ENCODE results near the gene KRTAP12-4. TPM values are rescaled to one million over a fixed set of nuclear protein-coding genes. Genes with fewer than 3 reads are reported as not detected.

The KRTAP12-4 gene, protein sequence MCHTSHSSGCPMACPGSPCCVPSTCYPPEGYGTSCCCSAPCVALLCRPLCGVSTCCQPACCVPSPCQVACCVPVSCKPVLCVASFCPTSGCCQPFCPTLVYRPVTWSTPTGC
- total RNA-seq = not detected
- not detected for polyA plus RNA-seq
- long read RNA-seq, donor 1 = 0 reads
- long read RNA-seq, donor 2 = 0 reads
- long read RNA-seq, donor 3 = 0 reads

DNA sequence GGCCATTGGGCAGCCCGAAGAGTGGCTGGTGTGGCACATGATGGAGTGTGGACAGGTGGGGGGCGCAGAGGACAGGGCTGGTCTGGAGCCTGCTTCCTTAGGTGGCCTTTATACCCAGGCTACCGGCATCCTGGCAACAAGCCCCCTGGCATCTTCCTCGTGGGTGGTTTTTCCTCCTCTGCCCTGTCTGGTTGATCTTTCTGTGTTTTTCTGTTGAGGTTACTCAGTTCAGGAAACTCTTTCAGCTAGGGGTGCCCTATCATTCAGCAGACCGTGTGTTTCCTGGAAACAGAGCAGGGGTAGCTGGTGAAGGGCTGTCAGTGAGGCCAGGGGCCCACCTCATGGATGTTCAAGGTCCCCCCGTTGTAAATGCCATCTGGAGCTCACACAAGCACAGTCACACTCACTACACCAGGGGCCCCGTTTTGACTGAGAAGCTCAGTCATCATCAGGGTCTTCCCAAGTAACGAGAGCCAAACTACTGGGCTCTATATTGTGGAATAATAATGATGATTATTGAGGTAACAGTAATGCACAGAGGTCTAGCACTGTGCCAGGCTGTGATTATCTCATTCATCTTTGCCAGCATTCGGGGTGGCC is at the start of gene KRTAP12-4:
TSS of gene KRTAP12-4 (minus strand) at position 84 of the 600 bp plus-strand sequence. CDS start at position 39, 45 bp downstream.
- Histone ChIP-seq H3K27me3 (no peaks in the 10 kb centered on the region), H3K27ac (no peak within 1 kb of the TSS), H3K36me3 (no peaks in the 10 kb centered on the region), H3K4me3 (no peak within 1 kb of the TSS), H3K4me1 (ENCODE audit: insufficient read depth) (no peaks in the 10 kb centered on the region), H3K9me3 (no peaks in the 10 kb centered on the region)
- TF ChIP-seq EP300 (IDR thresholded peaks at IDR 0.05) (no peak), POLR2A (IDR thresholded peaks at IDR 0.05) (no peak)
- TF ChIP-seq, protein P1, sequence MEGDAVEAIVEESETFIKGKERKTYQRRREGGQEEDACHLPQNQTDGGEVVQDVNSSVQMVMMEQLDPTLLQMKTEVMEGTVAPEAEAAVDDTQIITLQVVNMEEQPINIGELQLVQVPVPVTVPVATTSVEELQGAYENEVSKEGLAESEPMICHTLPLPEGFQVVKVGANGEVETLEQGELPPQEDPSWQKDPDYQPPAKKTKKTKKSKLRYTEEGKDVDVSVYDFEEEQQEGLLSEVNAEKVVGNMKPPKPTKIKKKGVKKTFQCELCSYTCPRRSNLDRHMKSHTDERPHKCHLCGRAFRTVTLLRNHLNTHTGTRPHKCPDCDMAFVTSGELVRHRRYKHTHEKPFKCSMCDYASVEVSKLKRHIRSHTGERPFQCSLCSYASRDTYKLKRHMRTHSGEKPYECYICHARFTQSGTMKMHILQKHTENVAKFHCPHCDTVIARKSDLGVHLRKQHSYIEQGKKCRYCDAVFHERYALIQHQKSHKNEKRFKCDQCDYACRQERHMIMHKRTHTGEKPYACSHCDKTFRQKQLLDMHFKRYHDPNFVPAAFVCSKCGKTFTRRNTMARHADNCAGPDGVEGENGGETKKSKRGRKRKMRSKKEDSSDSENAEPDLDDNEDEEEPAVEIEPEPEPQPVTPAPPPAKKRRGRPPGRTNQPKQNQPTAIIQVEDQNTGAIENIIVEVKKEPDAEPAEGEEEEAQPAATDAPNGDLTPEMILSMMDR (IDR thresholded peaks at IDR 0.05) = no peak
- intact Hi-C loops (cut with DNase I) = no loop called here
- 67 to 81% (median 80%) methylated on average over 9 of the region's 9 CpGs for WGBS, 3 donors
- DNase-seq = no peak

DNA sequence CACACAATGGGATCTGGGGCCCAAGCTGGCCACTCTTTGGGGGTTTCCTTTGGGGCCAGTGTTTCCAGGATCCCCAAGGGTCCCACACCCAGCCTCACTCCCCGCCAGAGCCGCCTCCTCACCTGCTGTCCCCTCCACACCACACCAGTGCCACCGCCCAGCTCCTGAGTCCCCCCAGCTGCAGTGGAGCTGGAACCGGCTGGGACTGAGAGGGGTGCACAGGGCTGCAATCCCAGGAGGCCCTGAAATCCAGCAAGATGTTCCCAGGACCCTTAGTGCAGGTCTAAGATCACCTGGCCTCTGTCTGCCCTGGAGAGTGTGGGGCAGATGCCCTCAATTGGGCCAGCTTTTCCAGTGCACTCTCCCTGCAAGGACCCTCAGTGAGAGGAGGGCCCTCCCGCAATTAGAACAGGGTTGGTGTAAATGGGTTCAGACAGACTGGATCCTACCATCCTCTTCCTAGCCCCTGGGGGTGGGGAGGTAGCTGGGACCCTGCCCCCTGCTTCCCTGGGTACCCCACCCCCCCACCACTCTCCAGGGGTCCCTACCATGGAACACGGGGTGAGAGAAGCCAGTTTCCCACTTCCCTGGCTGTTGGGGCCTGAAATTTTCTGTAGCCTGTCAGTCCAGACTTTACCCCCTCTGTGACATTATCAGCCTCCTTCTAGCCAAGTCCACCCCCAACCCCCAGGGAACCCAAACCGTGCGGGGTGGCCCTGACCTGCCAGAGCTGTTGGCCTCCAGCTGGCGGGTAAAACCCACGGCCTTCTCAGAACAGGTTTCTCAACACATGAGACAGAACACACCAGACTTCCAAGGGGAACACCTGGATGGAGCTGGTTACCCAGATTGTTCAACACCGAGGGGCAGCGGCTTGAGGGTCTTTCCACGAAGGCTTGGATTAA is 49.5 kb upstream of the KRTAP12-4 start:
- H3K9me3 ChIP-seq = peaks cover 0 to 5% of the 10 kb centered on the region in 2 donors
- H3K4me3 ChIP-seq = no peak overlapping the region
- no peak overlapping the region for H3K27ac ChIP-seq
- TF ChIP-seq EP300 (IDR thresholded peaks at IDR 0.05) = no peak
- TF ChIP-seq, protein P1 (IDR thresholded peaks at IDR 0.05) = no peak
- TF ChIP-seq POLR2A (IDR thresholded peaks at IDR 0.05) = no peak
- no peaks in the 10 kb centered on the region for H3K27me3 ChIP-seq
- WGBS, 3 donors = 28 to 30% (median 29%) methylated on average over 13 of the region's 13 CpGs
- H3K36me3 ChIP-seq = no peaks in the 10 kb centered on the region
- no peaks in the 10 kb centered on the region for H3K4me1 ChIP-seq (ENCODE audit: insufficient read depth)
- intact Hi-C loops (cut with DNase I) = no loop called here
- no peak for DNase-seq

DNA sequence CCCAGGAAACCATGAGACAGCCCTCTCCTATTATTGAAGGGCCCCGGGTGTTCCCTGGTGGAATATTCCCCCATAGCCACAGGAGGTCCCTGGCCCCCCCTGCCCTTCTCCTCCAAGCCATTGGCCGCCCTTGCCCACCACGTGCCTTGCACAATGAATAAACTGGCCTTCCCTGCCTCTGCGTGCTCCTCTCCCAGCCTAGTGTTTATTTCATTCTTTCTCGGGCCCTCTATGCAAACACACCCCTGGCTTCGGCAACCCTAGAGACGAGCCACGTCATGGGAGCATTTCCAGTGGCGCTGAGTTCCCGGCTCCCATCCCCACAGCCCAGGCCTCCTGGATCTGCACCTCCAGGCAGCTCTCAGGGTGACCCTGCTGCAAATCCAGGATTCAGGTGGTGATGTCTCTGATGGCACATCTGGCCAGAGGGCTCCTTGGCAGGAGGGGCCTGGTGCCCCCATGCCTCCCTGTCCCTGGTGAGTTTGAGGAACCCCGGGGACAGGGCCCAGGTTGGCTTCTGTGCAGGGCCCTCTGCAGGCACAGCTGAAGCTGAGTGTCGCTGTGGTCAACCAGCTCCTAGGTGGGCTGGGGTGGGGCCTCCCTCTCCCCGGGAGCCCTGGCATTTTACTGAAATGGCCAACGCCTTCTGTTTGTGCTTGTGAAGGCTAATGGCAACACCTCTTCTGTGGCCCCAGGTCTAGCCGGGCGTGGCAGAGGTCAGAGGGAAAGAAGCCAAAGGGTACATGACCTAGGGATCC is 48.7 kb upstream of the KRTAP12-4 start:
- H3K4me1 ChIP-seq (ENCODE audit: insufficient read depth) = no peaks in the 10 kb centered on the region
- no peak for DNase-seq
- peaks cover 0 to 5% of the 10 kb centered on the region in 2 donors for H3K9me3 ChIP-seq
- intact Hi-C loops (cut with DNase I) = no loop called here
- WGBS, 3 donors = 41 to 45% (median 45%) methylated on average over 16 of the region's 16 CpGs
- H3K4me3 ChIP-seq = no peak overlapping the region
- no peak overlapping the region for H3K27ac ChIP-seq
- H3K36me3 ChIP-seq = no peaks in the 10 kb centered on the region
- no peak for TF ChIP-seq EP300 (IDR thresholded peaks at IDR 0.05)
- TF ChIP-seq POLR2A (IDR thresholded peaks at IDR 0.05) = no peak
- TF ChIP-seq, protein P1 (IDR thresholded peaks at IDR 0.05) = no peak
- no peaks in the 10 kb centered on the region for H3K27me3 ChIP-seq
